ENCODE data around the gene DEDD2.

Gene DEDD2

DNA sequence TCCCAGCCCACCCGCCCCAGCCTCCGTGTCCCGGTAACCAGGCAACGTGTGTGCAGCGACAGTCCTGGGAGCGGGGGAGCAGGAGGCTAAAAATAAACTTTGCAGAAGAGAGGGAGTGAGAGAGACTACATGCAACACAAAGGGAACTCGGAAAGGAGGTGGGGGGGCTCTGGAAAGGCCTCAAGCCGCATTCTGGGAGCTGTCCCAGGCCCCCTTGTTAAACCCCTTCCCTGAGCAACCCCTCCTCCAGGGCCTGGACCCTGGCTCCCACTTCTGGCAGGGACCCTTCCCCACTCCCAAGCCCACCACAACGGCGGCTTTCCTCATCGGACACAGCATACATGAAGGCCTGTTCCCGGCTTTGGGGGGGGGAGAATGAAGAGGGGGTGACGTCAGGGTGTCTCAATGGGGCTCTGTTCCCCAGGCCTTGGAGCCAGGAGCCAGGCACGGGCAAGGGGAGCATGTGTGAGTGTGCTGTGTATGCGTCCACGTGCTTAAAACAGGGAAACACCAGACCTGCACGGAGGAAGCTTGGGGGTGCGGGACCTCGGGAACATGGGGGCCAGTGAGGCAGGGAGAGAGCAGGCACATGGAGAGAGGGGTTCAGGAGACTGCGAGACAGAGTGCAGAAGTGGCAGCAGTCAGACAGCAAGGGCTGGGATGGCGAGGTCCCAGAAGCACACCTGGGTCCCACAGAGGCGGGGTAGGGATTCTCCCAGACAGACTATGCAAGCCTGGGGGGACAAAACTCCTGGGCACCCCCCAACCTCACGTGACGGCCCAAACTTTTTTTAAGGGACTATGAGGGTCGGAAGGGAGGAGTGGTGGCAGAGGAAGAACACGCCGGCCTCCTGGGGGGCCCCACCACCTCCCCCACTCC, 35.1 kb upstream of the DEDD2 start:
- Histone ChIP-seq H3K18ac (ENCODE audit: low read length) (peak overlapping the region; percentile 81), H3K79me1 (ENCODE audit: low read length) (peaks cover 21% of the 10 kb centered on the region), H4K8ac (ENCODE audit: low read depth, low read length) (no peak overlapping the region), H3K9ac (ENCODE audit: low read length) (peak overlapping the region; percentile 96), H3K4me3 (ENCODE audit: low read length) (peak overlapping the region; percentile 84), H4K5ac (ENCODE audit: low read length) (no peak overlapping the region), H3K4me1 (ENCODE audit: control insufficient read depth, low read depth, low read length) (peaks cover 11% of the 10 kb centered on the region), H3K27ac (ENCODE audit: low read depth, low read length) (peak overlapping the region; percentile 96), H3K4ac (ENCODE audit: low read depth, low read length) (peak overlapping the region; percentile 95), H2BK5ac (ENCODE audit: low read length) (peak overlapping the region; percentile 61), H3K79me2 (ENCODE audit: control insufficient read depth, insufficient read depth, low read length) (peaks cover 33% of the 10 kb centered on the region), H3K4me2 (ENCODE audit: low read length) (peak overlapping the region; percentile 78), H3K27me3 (ENCODE audit: insufficient read depth, low read length, poor library complexity) (no peaks in the 10 kb centered on the region), H3K23ac (ENCODE audit: low read length) (peak overlapping the region; percentile 95), H2BK120ac (ENCODE audit: low read depth, low read length) (peak overlapping the region; percentile 5), H2BK15ac (replicated peaks; ENCODE audit: low read depth) (no peak overlapping the region), H2AK5ac (ENCODE audit: low read length) (peak overlapping the region; percentile 100), H3K36me3 (ENCODE audit: control insufficient read depth, insufficient read depth, low read length) (peaks cover 5% of the 10 kb centered on the region), H3K56ac (ENCODE audit: low read length) (peak overlapping the region; percentile 95)
- DNase-seq: peak; percentile 25
- WGBS (ENCODE audit: extremely low coverage, insufficient coverage, low lambda C conversion rate): no CpG with 5 or more reads among the region's 27 CpGs

DNA sequence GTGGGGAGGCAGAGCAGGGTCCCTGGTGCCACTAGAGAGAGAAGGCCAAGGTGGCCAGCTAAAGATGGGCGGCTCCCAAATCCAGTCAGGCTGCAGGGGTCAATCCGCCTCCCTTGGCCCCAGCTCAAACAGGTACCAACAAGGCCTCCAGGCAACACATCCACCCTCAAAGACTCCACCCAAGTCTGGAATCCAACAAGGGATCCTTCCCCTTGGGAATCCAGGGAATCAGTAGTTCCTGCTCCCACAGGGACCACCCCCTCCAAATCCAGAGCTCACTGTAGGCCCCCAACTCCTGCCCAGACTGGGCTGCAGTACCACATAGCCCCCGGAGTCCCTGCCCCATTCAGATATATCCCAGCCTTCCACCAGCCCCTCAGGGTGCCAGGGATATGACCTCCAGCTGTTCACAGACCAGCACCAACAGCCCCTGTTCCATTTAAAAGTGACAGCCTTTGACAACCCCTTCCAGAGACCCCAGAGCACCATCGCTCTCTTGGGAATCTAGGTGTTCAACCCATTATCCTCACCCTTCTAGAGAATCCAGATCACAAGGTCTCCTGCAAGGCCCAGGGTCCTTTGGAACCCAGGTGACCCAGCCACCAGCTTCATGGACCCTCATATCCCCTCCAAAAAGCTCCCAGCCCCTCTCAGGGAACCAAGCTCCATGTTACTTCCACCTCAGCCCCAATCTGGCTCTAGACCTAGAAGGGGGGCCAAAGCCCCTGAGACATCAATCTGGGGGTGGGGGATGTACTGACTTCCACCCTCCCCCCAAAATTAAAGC, 34.3 kb upstream of the DEDD2 start:
- Histone ChIP-seq H3K4me2 (ENCODE audit: low read length) (no peak overlapping the region), H2BK15ac (replicated peaks; ENCODE audit: low read depth) (no peak overlapping the region), H3K9ac (ENCODE audit: low read length) (peak overlapping the region; percentile 54), H3K36me3 (ENCODE audit: control insufficient read depth, insufficient read depth, low read length) (peaks cover 8% of the 10 kb centered on the region), H3K4me3 (ENCODE audit: low read length) (no peak overlapping the region), H3K79me2 (ENCODE audit: control insufficient read depth, insufficient read depth, low read length) (peaks cover 33% of the 10 kb centered on the region), H3K79me1 (ENCODE audit: low read length) (peaks cover 21% of the 10 kb centered on the region), H2BK5ac (ENCODE audit: low read length) (no peak overlapping the region), H4K8ac (ENCODE audit: low read depth, low read length) (no peak overlapping the region), H3K56ac (ENCODE audit: low read length) (peak overlapping the region; percentile 95), H4K5ac (ENCODE audit: low read length) (no peak overlapping the region), H3K4ac (ENCODE audit: low read depth, low read length) (no peak overlapping the region), H3K18ac (ENCODE audit: low read length) (no peak overlapping the region), H2BK120ac (ENCODE audit: low read depth, low read length) (no peak overlapping the region), H3K4me1 (ENCODE audit: control insufficient read depth, low read depth, low read length) (peaks cover 11% of the 10 kb centered on the region), H2AK5ac (ENCODE audit: low read length) (no peak overlapping the region), H3K23ac (ENCODE audit: low read length) (peak overlapping the region; percentile 45), H3K27me3 (ENCODE audit: insufficient read depth, low read length, poor library complexity) (no peaks in the 10 kb centered on the region), H3K27ac (ENCODE audit: low read depth, low read length) (no peak overlapping the region)
- no peak for DNase-seq
- no CpG with 5 or more reads among the region's 4 CpGs for WGBS (ENCODE audit: extremely low coverage, insufficient coverage, low lambda C conversion rate)

DNA sequence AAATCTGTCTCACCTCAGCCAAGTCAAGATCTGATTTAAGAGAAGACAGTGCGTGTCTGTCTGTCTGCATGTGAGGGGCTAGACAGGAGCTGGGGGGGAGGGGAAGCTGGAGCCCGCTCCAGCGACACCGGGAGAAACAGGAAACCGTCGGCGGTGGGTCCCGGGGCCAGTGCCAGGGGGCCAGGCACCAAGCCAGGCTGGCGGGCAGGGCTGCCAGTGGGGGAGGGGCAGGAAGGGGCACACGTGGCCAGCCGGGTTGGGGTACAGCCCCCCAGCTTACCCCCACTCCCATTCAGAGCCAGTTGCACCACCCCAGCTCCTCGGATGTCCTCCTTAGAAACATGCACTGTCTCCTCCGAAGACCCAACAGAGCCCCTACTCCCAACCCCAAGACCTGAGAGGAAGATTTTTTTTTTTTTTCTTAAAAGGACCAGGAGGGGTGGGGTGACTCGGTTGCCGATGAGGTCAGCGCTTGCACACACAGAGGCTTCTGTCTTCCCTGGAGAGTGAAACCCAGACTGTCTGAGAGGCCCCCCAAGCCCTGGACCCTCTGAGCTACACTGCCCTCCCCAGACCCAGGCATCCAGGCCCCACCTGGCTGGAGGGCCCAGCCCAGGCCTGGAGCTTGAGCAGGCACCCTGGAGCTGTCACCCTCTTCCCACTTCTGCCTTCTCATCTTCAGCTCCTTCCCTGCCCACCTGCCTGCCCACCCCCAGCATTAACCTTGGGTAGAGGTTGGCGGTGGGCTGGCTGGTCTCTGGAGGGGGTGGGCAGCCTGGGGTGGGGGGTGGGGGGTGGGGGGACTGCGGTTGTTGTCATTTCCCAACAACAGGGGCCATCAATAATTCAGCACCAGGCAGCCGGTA, 33.4 kb upstream of the DEDD2 start:
- Histone ChIP-seq H3K4me3 (ENCODE audit: low read length) (no peak overlapping the region), H3K4ac (ENCODE audit: low read depth, low read length) (no peak overlapping the region), H3K27me3 (ENCODE audit: insufficient read depth, low read length, poor library complexity) (no peaks in the 10 kb centered on the region), H3K27ac (ENCODE audit: low read depth, low read length) (no peak overlapping the region), H3K36me3 (ENCODE audit: control insufficient read depth, insufficient read depth, low read length) (peaks cover 8% of the 10 kb centered on the region), H3K4me1 (ENCODE audit: control insufficient read depth, low read depth, low read length) (peaks cover 11% of the 10 kb centered on the region), H3K18ac (ENCODE audit: low read length) (no peak overlapping the region), H2BK5ac (ENCODE audit: low read length) (no peak overlapping the region), H2AK5ac (ENCODE audit: low read length) (no peak overlapping the region), H4K5ac (ENCODE audit: low read length) (no peak overlapping the region), H2BK15ac (replicated peaks; ENCODE audit: low read depth) (no peak overlapping the region), H3K23ac (ENCODE audit: low read length) (no peak overlapping the region), H4K8ac (ENCODE audit: low read depth, low read length) (no peak overlapping the region), H2BK120ac (ENCODE audit: low read depth, low read length) (no peak overlapping the region), H3K79me1 (ENCODE audit: low read length) (peaks cover 21% of the 10 kb centered on the region), H3K4me2 (ENCODE audit: low read length) (no peak overlapping the region), H3K56ac (ENCODE audit: low read length) (peak overlapping the region; percentile 34), H3K9ac (ENCODE audit: low read length) (no peak overlapping the region), H3K79me2 (ENCODE audit: control insufficient read depth, insufficient read depth, low read length) (peaks cover 33% of the 10 kb centered on the region)
- DNase-seq: no peak
- WGBS (ENCODE audit: extremely low coverage, insufficient coverage, low lambda C conversion rate): no CpG with 5 or more reads among the region's 19 CpGs

DNA sequence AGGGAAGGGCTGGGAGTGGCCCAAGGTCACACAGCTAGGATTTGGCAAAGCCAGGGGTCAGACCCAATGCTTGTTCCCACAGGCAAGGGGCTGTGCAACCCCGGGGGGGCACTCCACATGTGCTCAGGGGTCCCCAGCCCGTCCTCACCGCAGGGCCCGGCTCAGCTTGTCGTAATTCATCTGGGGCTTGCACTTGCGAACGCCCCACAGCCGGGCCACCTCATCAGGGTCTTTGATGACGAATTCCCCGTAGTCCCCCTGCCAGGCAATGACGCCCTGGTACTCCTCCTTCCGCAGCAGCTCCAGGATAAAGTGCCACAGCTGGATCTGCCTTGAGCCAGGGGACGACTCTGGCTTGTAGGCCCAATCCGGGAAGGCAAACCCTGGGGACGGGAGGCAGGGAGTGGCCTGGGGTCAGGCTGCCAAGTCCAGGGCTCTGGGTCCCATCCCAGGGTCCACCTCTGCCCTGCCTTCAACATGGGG, 32.7 kb upstream of the DEDD2 start:
- Histone ChIP-seq H3K4ac (ENCODE audit: low read depth, low read length) (no peak overlapping the region), H3K9ac (ENCODE audit: low read length) (no peak overlapping the region), H3K27ac (ENCODE audit: low read depth, low read length) (no peak overlapping the region), H4K8ac (ENCODE audit: low read depth, low read length) (no peak overlapping the region), H2BK120ac (ENCODE audit: low read depth, low read length) (no peak overlapping the region), H3K4me1 (ENCODE audit: control insufficient read depth, low read depth, low read length) (peaks cover 11% of the 10 kb centered on the region), H3K27me3 (ENCODE audit: insufficient read depth, low read length, poor library complexity) (no peaks in the 10 kb centered on the region), H3K79me2 (ENCODE audit: control insufficient read depth, insufficient read depth, low read length) (peaks cover 33% of the 10 kb centered on the region), H3K4me2 (ENCODE audit: low read length) (no peak overlapping the region), H3K4me3 (ENCODE audit: low read length) (no peak overlapping the region), H3K79me1 (ENCODE audit: low read length) (peaks cover 21% of the 10 kb centered on the region), H2BK5ac (ENCODE audit: low read length) (no peak overlapping the region), H3K18ac (ENCODE audit: low read length) (no peak overlapping the region), H2BK15ac (replicated peaks; ENCODE audit: low read depth) (no peak overlapping the region), H4K5ac (ENCODE audit: low read length) (no peak overlapping the region), H3K36me3 (ENCODE audit: control insufficient read depth, insufficient read depth, low read length) (peaks cover 8% of the 10 kb centered on the region), H3K23ac (ENCODE audit: low read length) (no peak overlapping the region), H3K56ac (ENCODE audit: low read length) (peak overlapping the region; percentile 34), H2AK5ac (ENCODE audit: low read length) (no peak overlapping the region)
- no CpG with 5 or more reads among the region's 15 CpGs for WGBS (ENCODE audit: extremely low coverage, insufficient coverage, low lambda C conversion rate)
- no peak for DNase-seq

DNA sequence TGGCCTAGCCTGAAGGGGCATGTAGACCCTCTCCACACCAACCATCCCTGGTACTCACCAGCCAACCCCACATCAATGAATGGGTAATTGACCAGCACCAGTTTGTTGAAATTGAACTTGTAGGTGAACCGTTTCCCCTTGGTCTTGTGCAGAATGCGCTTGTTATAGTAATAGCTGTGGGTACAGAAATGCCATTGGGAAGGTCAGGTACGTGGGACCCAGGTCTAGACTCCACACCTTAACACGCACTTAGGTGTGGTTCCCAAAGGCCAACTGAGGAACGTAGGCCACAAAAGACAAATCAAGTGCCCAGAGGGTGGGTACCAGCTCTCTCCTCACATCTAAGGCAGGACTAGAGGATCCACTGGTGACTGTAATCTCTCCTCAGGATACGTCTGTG, 32.3 kb upstream of the DEDD2 start:
- H3K4me3 ChIP-seq (ENCODE audit: low read length): no peak overlapping the region
- H3K23ac ChIP-seq (ENCODE audit: low read length): no peak overlapping the region
- H3K9ac ChIP-seq (ENCODE audit: low read length): no peak overlapping the region
- no peaks in the 10 kb centered on the region for H3K27me3 ChIP-seq (ENCODE audit: insufficient read depth, low read length, poor library complexity)
- H3K27ac ChIP-seq (ENCODE audit: low read depth, low read length): no peak overlapping the region
- no peak overlapping the region for H3K18ac ChIP-seq (ENCODE audit: low read length)
- H3K4ac ChIP-seq (ENCODE audit: low read depth, low read length): no peak overlapping the region
- H3K4me2 ChIP-seq (ENCODE audit: low read length): no peak overlapping the region
- H2BK120ac ChIP-seq (ENCODE audit: low read depth, low read length): no peak overlapping the region
- H4K5ac ChIP-seq (ENCODE audit: low read length): no peak overlapping the region
- H2BK5ac ChIP-seq (ENCODE audit: low read length): no peak overlapping the region
- WGBS (ENCODE audit: extremely low coverage, insufficient coverage, low lambda C conversion rate): no CpG with 5 or more reads among the region's 6 CpGs
- H3K79me2 ChIP-seq (ENCODE audit: control insufficient read depth, insufficient read depth, low read length): peaks cover 33% of the 10 kb centered on the region
- DNase-seq: no peak
- H4K8ac ChIP-seq (ENCODE audit: low read depth, low read length): no peak overlapping the region
- peaks cover 11% of the 10 kb centered on the region for H3K4me1 ChIP-seq (ENCODE audit: control insufficient read depth, low read depth, low read length)
- H3K56ac ChIP-seq (ENCODE audit: low read length): no peak overlapping the region
- no peak overlapping the region for H2AK5ac ChIP-seq (ENCODE audit: low read length)
- peaks cover 21% of the 10 kb centered on the region for H3K79me1 ChIP-seq (ENCODE audit: low read length)
- H3K36me3 ChIP-seq (ENCODE audit: control insufficient read depth, insufficient read depth, low read length): peaks cover 8% of the 10 kb centered on the region
- no peak overlapping the region for H2BK15ac ChIP-seq (replicated peaks; ENCODE audit: low read depth)

Data from mesendoderm (in vitro differentiated cells).